GM12873 (cell line): Measurements from ENCODE around the gene KRTAP4-11.

Source experiments
- CTCF ChIP-seq: IDR thresholded peaks from 2 replicates; pipeline ENCODE4 v1.5.1; 2012; ENCODE audit warnings: low read depth, mild to moderate bottlenecking, moderate library complexity, low read length, control low read depth; ENCODE audit not compliant: insufficient read depth; ENCODE audit errors: missing control alignments

Gene KRTAP4-11

GRCh38 chr17:41071606-41072360 is 46.4 kb downstream of the KRTAP4-11 start:
- TF ChIP-seq CTCF: no peak

- no peak for TF ChIP-seq CTCF
These were observed 49.1 kb downstream of the KRTAP4-11 start for GRCh38 chr17:41069031-41069430.

GRCh38 chr17:41067281-41067680 is 50.9 kb downstream of the KRTAP4-11 start:
- no peak for TF ChIP-seq CTCF
